Measurements from ENCODE around the gene AADACL3. TPM values are rescaled to one million over a fixed set of nuclear protein-coding genes. Genes with fewer than 3 reads are reported as not detected.
"Not testable (repeated sequence)": the region's sequence is repeated elsewhere in the genome, so short reads cannot be mapped to it uniquely, and the experiment has no call there.

Gene AADACL3
- total RNA-seq: not detected

- Histone ChIP-seq H3K27ac (no peak within 1 kb of the TSS), H3K36me3 (no peaks in the 10 kb centered on the region), H3K27me3 (no peaks in the 10 kb centered on the region), H3K9me3 (no peaks in the 10 kb centered on the region), H3K4me1 (no peaks in the 10 kb centered on the region), H3K4me3 (no peak within 1 kb of the TSS)
- TF ChIP-seq POLR2A (IDR thresholded peaks at IDR 0.05) (no peak), CTCF (IDR thresholded peaks at IDR 0.05) (no peak)
- no peak for DNase-seq
- intact Hi-C loops (cut with DNase I; ENCODE audit: low total_unique reads): no loop called here
These were observed at the start of gene AADACL3 for GRCh38 chr1:12715896-12716437. Gene AADACL3 (plus strand): TSS chr1:12716110. CDS start chr1:12716177, 67 bp downstream.

- no peaks in the 10 kb centered on the region for H3K9me3 ChIP-seq
- H3K27me3 ChIP-seq: no peaks in the 10 kb centered on the region
- no peaks in the 10 kb centered on the region for H3K4me1 ChIP-seq
- no peak for DNase-seq
- no peak overlapping the region for H3K4me3 ChIP-seq
- H3K27ac ChIP-seq: no peak overlapping the region
- H3K36me3 ChIP-seq: no peaks in the 10 kb centered on the region
- TF ChIP-seq POLR2A (IDR thresholded peaks at IDR 0.05) (no peak), CTCF (IDR thresholded peaks at IDR 0.05) (no peak)
- intact Hi-C loops (cut with DNase I; ENCODE audit: low total_unique reads): no loop called here
These were observed 49.7 kb upstream of the AADACL3 start for GRCh38 chr1:12666141-12666735.

GRCh38 chr1:12669529-12670068 lies 46.3 kb upstream of the AADACL3 start:
- DNase-seq: no peak
- Histone ChIP-seq H3K36me3 (no peaks in the 10 kb centered on the region), H3K4me3 (no peak overlapping the region), H3K27ac (no peak overlapping the region), H3K27me3 (no peaks in the 10 kb centered on the region), H3K4me1 (no peaks in the 10 kb centered on the region), H3K9me3 (no peaks in the 10 kb centered on the region)
- TF ChIP-seq CTCF (IDR thresholded peaks at IDR 0.05) (no peak), POLR2A (IDR thresholded peaks at IDR 0.05) (no peak)
- intact Hi-C loops (cut with DNase I; ENCODE audit: low total_unique reads): no loop called here

- H3K4me3 ChIP-seq: no peak overlapping the region
- H3K27ac ChIP-seq: no peak overlapping the region
- no peaks in the 10 kb centered on the region for H3K36me3 ChIP-seq
- no peaks in the 10 kb centered on the region for H3K4me1 ChIP-seq
- no peak for TF ChIP-seq CTCF (IDR thresholded peaks at IDR 0.05)
- no peak for TF ChIP-seq POLR2A (IDR thresholded peaks at IDR 0.05)
- no peaks in the 10 kb centered on the region for H3K9me3 ChIP-seq
- DNase-seq: no peak
- H3K27me3 ChIP-seq: no peaks in the 10 kb centered on the region
- intact Hi-C loops (cut with DNase I; ENCODE audit: low total_unique reads): no loop called here
These were observed 41.6 kb upstream of the AADACL3 start for GRCh38 chr1:12674358-12674757.

GRCh38 chr1:12676122-12676521 lies 39.8 kb upstream of the AADACL3 start:
- H3K36me3 ChIP-seq; H3K4me3 ChIP-seq; intact Hi-C loops (cut with DNase I; ENCODE audit: low total_unique reads); DNase-seq; H3K4me1 ChIP-seq; H3K9me3 ChIP-seq; H3K27me3 ChIP-seq; H3K27ac ChIP-seq: not testable (repeated sequence)

All from uterus (tissue), 4 donors.